CD4-positive, alpha-beta T cell treated with Interleukin-6 at 100 ng/mL for 8 hours (primary cell): ENCODE measurements around the gene DNAJC3.

Source experiments
- DNase-seq: peaks from one replicate; pipeline ENCODE4 v3.0.0-alpha.2; 2020; ENCODE audit warnings: mixed read lengths, low spot score

The DNAJC3 gene

GRCh38 chr13:95841894-95842293, 165.0 kb downstream of the DNAJC3 start:
- no peak for DNase-seq

GRCh38 chr13:95842898-95843297, 166.0 kb downstream of the DNAJC3 start:
- DNase-seq: no peak
